HEK293 (cell line): Measurements from ENCODE around the gene S100A7.

Experiments used
- CTCF ChIP-seq: fragments of 450-650 bp; formaldehyde crosslinking; IDR thresholded peaks from 2 replicates; pipeline ENCODE4 v1.5.1; 2016; ENCODE audit warnings: missing biosample characterization, missing genetic modification characterization
- REST ChIP-seq: fragments of 450-650 bp; formaldehyde crosslinking; IDR thresholded peaks from 2 replicates; pipeline ENCODE4 v1.5.1; 2016; ENCODE audit warnings: missing biosample characterization, missing genetic modification characterization
- SETDB1 ChIP-seq: IDR thresholded peaks from one replicate; pipeline ENCODE4 v1.6.1; 2017; ENCODE audit warnings: mild to moderate bottlenecking, low read length, moderate library complexity, mixed read lengths; ENCODE audit not compliant: insufficient read length
- ZNF133 ChIP-seq: fragments of 450-650 bp; formaldehyde crosslinking; IDR thresholded peaks from 2 replicates; pipeline ENCODE4 v1.5.1; 2016; ENCODE audit warnings: missing biosample characterization, missing genetic modification characterization
- ZNF157 ChIP-seq: fragments of 450-650 bp; formaldehyde crosslinking; IDR thresholded peaks from 2 replicates; pipeline ENCODE4 v1.5.1; 2016; ENCODE audit warnings: missing biosample characterization, missing genetic modification characterization
- ZNF24 ChIP-seq: fragments of 450-650 bp; formaldehyde crosslinking; IDR thresholded peaks from 2 replicates; pipeline ENCODE4 v1.5.1; 2016; ENCODE audit warnings: missing biosample characterization, missing genetic modification characterization
- ZNF26 ChIP-seq: fragments of 450-650 bp; formaldehyde crosslinking; IDR thresholded peaks from 2 replicates; pipeline ENCODE4 v1.5.1; 2016; ENCODE audit warnings: missing biosample characterization, missing genetic modification characterization
- ZNF518A ChIP-seq: fragments of 450-650 bp; formaldehyde crosslinking; conservative IDR thresholded peaks from 2 replicates; pipeline ENCODE4 v1.5.1; 2016; ENCODE audit warnings: low read depth, missing biosample characterization, missing genetic modification characterization
- ZNF639 ChIP-seq: fragments of 450-650 bp; formaldehyde crosslinking; IDR thresholded peaks from 2 replicates; pipeline ENCODE4 v1.5.1; 2016; ENCODE audit warnings: missing biosample characterization, missing genetic modification characterization
- ZNF776 ChIP-seq: fragments of 450-650 bp; formaldehyde crosslinking; IDR thresholded peaks from 2 replicates; pipeline ENCODE4 v1.5.0; 2017; ENCODE audit warnings: missing biosample characterization, missing genetic modification characterization, borderline replicate concordance

GRCh38 chr1:153439273-153439672 lies 21.2 kb downstream of the S100A7 start:
- no peak for TF ChIP-seq REST (tag by site-specific recombination)
- no peak for TF ChIP-seq CTCF (tag by site-specific recombination)
- TF ChIP-seq ZNF157 (tag by site-specific recombination) = no peak
- TF ChIP-seq ZNF133 (tag by site-specific recombination) = no peak
- TF ChIP-seq ZNF776 (tag by site-specific recombination) = no peak
- TF ChIP-seq ZNF26 (tag by site-specific recombination) = no peak
- TF ChIP-seq ZNF24 (tag by site-specific recombination) = no peak
- no peak for TF ChIP-seq ZNF518A
- TF ChIP-seq SETDB1 = no peak
- no peak for TF ChIP-seq ZNF639 (tag by site-specific recombination)
